Fibroblast of lung (primary cell): ENCODE data around the gene ANKS1B.

Experiments
- EZH2 ChIP-seq: IDR thresholded peaks from 2 replicates; pipeline ENCODE4 v1.5.1; 2012; ENCODE audit warnings: low read length, control low read depth, mild to moderate bottlenecking; ENCODE audit errors: missing control alignments
- TF ChIP-seq, protein P1 (sequence below), 2 donors: IDR thresholded peaks in 1 of 2; conservative IDR thresholded peaks in 1 of 2; 1 replicate in 1 of 2; 2 replicates in 1 of 2; pipeline ENCODE4 v1.5.1; 2011 to 2012; ENCODE audit warnings: low read length in 2 of 2, control low read depth in 1 of 2, inconsistent platforms in 1 of 2, low read depth in 1 of 2, mild to moderate bottlenecking in 1 of 2

DNA sequence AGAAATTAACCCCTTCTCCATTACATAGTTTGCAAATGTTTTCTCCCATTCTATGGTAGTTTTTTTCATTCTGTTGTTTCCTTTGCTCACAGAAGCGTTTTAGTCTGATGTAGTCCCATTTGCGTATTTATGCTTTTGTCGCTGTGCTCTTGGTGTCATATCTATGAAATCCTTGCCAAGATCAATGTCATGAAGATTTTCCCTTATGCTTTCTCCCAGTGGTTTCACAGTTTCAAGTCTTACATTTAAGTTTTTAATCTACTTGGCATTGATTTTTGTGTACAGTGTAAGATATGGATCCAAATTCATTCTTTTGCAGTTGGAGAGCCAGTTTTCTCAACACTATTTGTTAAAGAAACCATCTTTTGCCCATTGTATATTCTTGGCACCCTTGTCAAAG lies 982.0 kb downstream of the ANKS1B start:
- TF ChIP-seq, protein P1, sequence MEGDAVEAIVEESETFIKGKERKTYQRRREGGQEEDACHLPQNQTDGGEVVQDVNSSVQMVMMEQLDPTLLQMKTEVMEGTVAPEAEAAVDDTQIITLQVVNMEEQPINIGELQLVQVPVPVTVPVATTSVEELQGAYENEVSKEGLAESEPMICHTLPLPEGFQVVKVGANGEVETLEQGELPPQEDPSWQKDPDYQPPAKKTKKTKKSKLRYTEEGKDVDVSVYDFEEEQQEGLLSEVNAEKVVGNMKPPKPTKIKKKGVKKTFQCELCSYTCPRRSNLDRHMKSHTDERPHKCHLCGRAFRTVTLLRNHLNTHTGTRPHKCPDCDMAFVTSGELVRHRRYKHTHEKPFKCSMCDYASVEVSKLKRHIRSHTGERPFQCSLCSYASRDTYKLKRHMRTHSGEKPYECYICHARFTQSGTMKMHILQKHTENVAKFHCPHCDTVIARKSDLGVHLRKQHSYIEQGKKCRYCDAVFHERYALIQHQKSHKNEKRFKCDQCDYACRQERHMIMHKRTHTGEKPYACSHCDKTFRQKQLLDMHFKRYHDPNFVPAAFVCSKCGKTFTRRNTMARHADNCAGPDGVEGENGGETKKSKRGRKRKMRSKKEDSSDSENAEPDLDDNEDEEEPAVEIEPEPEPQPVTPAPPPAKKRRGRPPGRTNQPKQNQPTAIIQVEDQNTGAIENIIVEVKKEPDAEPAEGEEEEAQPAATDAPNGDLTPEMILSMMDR (conservative IDR thresholded peaks at IDR 0.05 in 1 of 2, IDR thresholded peaks at IDR 0.05 in 1 of 2; ENCODE audit: low read depth in 1 of 2, low read length in 2 of 2), result no peak
- no peak for TF ChIP-seq EZH2
